ENCODE data around the gene ADAD1.

Gene ADAD1

GRCh38 chr4:122450847-122451246 lies 72.0 kb downstream of the ADAD1 start:
- DNase-seq = no peak

GRCh38 chr4:122453384-122453995 lies 74.7 kb downstream of the ADAD1 start:
- DNase-seq = no peak
- intact Hi-C loops (cut with DNase I) = no loop called here

More at GRCh38 chr4:122450847-122451246, 72.0 kb downstream of the ADAD1 start:
- intact Hi-C loops (cut with DNase I) = no loop called here

- intact Hi-C loops (cut with DNase I) = no loop called here
- DNase-seq = no peak
Observed at GRCh38 chr4:122456231-122457116, 77.7 kb downstream of the ADAD1 start, which contains the start of gene IL2. IL2 (minus strand) TSS chr4:122456725; CDS start chr4:122456440, 285 bp downstream.

DNA sequence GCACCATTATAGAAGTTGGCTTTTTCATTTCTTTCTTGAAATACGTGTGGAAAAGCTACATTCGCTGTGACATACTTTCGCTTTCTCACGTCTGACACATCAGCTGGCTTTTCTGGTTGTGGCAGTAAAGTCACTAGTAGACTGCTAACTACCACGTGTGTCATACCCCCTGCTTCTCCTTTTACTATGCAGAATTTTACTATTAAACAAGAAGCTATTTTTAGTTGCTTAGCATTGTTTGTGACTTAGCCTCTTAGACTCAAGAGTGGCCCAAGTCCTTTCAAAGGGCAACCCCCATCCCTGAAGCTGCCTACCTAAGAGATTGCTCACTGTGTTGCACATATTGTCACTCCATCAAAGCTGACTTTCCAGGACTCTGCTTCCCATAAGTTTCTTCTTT lies 79.8 kb downstream of the ADAD1 start:
- DNase-seq = no peak
- intact Hi-C loops (cut with DNase I) = no loop called here

DNA sequence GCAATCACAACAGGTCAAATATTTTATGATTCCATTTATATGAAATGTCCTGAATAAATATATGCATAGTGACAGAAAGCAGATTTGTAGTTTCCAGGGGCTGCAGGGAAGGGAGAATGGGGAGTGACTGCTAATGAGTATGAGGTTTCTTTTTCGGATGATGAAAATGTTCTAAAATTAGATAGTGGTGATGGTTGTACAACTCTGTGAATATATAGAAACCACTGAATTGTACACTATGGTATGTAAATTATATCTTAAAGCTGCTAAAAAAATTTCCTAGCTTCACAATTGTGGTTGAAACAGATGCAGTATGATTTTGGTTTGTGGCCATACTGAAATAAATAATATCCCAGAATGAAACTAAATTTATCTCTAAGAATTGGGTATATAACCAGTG lies 90.6 kb downstream of the ADAD1 start:
- intact Hi-C loops (cut with DNase I) = no loop called here
- no peak for DNase-seq

GRCh38 chr4:122475233-122475632 lies 96.4 kb downstream of the ADAD1 start:
- intact Hi-C loops (cut with DNase I) = no loop called here
- no peak for DNase-seq

DNA sequence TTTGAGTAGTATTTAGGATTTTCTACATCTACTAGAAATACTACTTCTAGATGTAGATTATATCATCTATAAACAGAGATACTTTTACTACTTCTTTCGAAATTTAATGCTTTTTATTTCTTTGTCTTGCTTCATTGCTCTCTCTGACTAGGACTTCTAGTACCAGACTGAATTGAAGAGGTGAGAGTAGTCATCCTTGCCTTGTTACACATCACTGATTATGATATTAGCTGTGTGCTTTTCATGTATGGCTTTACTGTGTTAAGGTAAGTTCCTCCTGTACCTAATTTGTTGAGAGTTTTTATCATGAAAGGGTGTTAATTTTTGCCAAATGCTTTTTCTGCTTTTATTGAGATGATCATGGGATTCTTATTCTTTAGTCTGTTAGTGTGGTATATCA lies 97.3 kb downstream of the ADAD1 start:
- no peak for DNase-seq
- intact Hi-C loops (cut with DNase I) = no loop called here

- no peak for DNase-seq
- intact Hi-C loops (cut with DNase I) = no loop called here
Observed at GRCh38 chr4:122476745-122477144, 97.9 kb downstream of the ADAD1 start.
